Hepatocyte (in vitro differentiated cells): Measurements from ENCODE around the gene SNX21. TPM values are rescaled to one million over a fixed set of nuclear protein-coding genes. Genes with fewer than 3 reads are reported as not detected.

ENCODE experiments used
- DNase-seq: peaks from one replicate; pipeline ENCODE4 v3.0.0-alpha.2; 2016; ENCODE audit warnings: low spot score
- H2AFZ ChIP-seq: fragments of 200-600 bp; sonication (generic); 2 replicates; pipeline ENCODE4 v1.6.0; 2016; ENCODE audit warnings: antibody characterized with exemption, mild to moderate bottlenecking
- H3K27ac ChIP-seq: fragments of 200-600 bp; sonication (generic); 2 replicates; pipeline ENCODE4 v1.5.1; 2016; ENCODE audit warnings: mild to moderate bottlenecking
- H3K27me3 ChIP-seq: fragments of 200-600 bp; sonication (generic); 2 replicates; pipeline ENCODE4 v1.6.1; 2016
- H3K36me3 ChIP-seq: fragments of 200-600 bp; sonication (generic); replicated peaks from 2 replicates; pipeline ENCODE4 v1.5.1; 2016; ENCODE audit warnings: low read depth; ENCODE audit not compliant: insufficient read depth
- H3K4me1 ChIP-seq: fragments of 200-600 bp; sonication (generic); 2 replicates; pipeline ENCODE4 v1.5.1; 2016; ENCODE audit warnings: mild to moderate bottlenecking, moderate library complexity; ENCODE audit not compliant: insufficient read depth
- H3K4me2 ChIP-seq: fragments of 200-600 bp; sonication (generic); 2 replicates; pipeline ENCODE4 v1.6.0; 2016
- H3K4me3 ChIP-seq: fragments of 200-600 bp; sonication (generic); 2 replicates; pipeline ENCODE4 v1.5.1; 2016; ENCODE audit warnings: mild to moderate bottlenecking
- H3K79me2 ChIP-seq: fragments of 200-600 bp; sonication (generic); 2 replicates; pipeline ENCODE4 v1.6.0; 2017; ENCODE audit warnings: mild to moderate bottlenecking
- H3K9me2 ChIP-seq: fragments of 200-600 bp; sonication (generic); replicated peaks from 2 replicates; pipeline ENCODE4 v1.6.0; 2017; ENCODE audit warnings: mild to moderate bottlenecking; ENCODE audit not compliant: insufficient read depth
- H3K9me3 ChIP-seq: fragments of 200-600 bp; sonication (generic); 2 replicates; pipeline ENCODE4 v1.5.1; 2016; ENCODE audit warnings: low read depth, mild to moderate bottlenecking
- H4K20me1 ChIP-seq: fragments of 200-600 bp; sonication (generic); 2 replicates; pipeline ENCODE4 v1.6.0; 2016; ENCODE audit warnings: mild to moderate bottlenecking; ENCODE audit not compliant: insufficient read depth, poor library complexity, severe bottlenecking
- EZH2 ChIP-seq: fragments of 200-600 bp; sonication (generic); IDR thresholded peaks from 2 replicates; pipeline ENCODE4 v1.6.1; 2016; ENCODE audit warnings: antibody characterized with exemption, mild to moderate bottlenecking, borderline replicate concordance
- EZH2phosphoT487 ChIP-seq: fragments of 200-600 bp; sonication (generic); IDR thresholded peaks from one replicate; pipeline ENCODE4 v1.6.1; 2018; ENCODE audit warnings: antibody characterized with exemption, mild to moderate bottlenecking, low read depth, moderate library complexity; ENCODE audit not compliant: unreplicated experiment, severe bottlenecking
- WGBS: methylation state at CpG from one replicate; pipeline ENCODE4 v1.1.6; 2016; ENCODE audit warnings: low lambda C conversion rate; ENCODE audit errors: missing lambda C conversion rate; 5-methylcytosine and 5-hydroxymethylcytosine counted together
- polyA plus RNA-seq: library from polyadenylated mRNA; unstranded; fragments of >200 nt; fragmentation: Nextera tagmentation; extraction: Ambion mirVana; gene quantifications from 2 replicates; pipeline ENCODE4 v1.2.1, GENCODE V29; 2016
- total RNA-seq: library from RNA; depleted of rRNA; stranded (reverse); fragments of >200 nt; gene quantifications from 2 replicates; pipeline ENCODE4 v1.2.3, GENCODE V29; 2014
- TF ChIP-seq, protein P1 (sequence below): fragments of 200-600 bp; sonication (generic); IDR thresholded peaks from 2 replicates; pipeline ENCODE4 v1.5.1; 2016; ENCODE audit warnings: antibody characterized with exemption, mild to moderate bottlenecking; ENCODE audit not compliant: poor library complexity

Gene SNX21
- total and polyA plus RNA-seq, 2 experiments from 2014 or later: 30.0 to 32.1 TPM

DNA sequence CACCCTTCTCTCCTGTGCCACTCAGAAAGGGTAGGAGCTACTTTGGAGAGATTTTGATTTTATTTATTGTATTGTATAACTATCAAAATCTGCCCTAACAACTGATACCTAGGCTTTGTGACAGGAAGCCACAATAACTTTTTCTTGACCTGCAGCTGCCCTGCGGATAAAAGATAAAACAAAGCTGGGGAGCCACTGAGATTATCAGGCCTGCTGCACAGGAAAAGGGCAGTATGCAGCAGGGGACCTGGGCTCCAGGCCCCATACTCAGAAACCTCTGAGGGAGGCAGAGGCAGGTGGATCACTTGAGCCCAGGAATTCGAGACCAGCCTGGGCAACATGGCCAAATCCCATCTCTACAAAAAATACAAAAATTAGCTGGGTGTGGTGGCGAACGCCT lies 980 bp upstream of the SNX21 start:
- H3K27me3 ChIP-seq: no peaks in the 10 kb centered on the region
- H2AFZ ChIP-seq: peak overlapping the region; percentile 87
- H3K4me2 ChIP-seq: no peak overlapping the region
- H3K9me3 ChIP-seq: no peaks in the 10 kb centered on the region
- peaks cover 29% of the 10 kb centered on the region for H3K4me1 ChIP-seq
- no peaks in the 10 kb centered on the region for H3K9me2 ChIP-seq
- H3K36me3 ChIP-seq: no peaks in the 10 kb centered on the region
- TF ChIP-seq EZH2phosphoT487: no peak
- no peak for TF ChIP-seq EZH2
- TF ChIP-seq, protein P1, sequence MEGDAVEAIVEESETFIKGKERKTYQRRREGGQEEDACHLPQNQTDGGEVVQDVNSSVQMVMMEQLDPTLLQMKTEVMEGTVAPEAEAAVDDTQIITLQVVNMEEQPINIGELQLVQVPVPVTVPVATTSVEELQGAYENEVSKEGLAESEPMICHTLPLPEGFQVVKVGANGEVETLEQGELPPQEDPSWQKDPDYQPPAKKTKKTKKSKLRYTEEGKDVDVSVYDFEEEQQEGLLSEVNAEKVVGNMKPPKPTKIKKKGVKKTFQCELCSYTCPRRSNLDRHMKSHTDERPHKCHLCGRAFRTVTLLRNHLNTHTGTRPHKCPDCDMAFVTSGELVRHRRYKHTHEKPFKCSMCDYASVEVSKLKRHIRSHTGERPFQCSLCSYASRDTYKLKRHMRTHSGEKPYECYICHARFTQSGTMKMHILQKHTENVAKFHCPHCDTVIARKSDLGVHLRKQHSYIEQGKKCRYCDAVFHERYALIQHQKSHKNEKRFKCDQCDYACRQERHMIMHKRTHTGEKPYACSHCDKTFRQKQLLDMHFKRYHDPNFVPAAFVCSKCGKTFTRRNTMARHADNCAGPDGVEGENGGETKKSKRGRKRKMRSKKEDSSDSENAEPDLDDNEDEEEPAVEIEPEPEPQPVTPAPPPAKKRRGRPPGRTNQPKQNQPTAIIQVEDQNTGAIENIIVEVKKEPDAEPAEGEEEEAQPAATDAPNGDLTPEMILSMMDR: no peak
- DNase-seq: no peak
- 86% methylated on average over 4 of the region's 4 CpGs for WGBS
- peak overlapping the region; percentile 87 for H3K27ac ChIP-seq
- no peak overlapping the region for H3K4me3 ChIP-seq
- H3K79me2 ChIP-seq: peaks cover 11% of the 10 kb centered on the region
- no peaks in the 10 kb centered on the region for H4K20me1 ChIP-seq

- H3K36me3 ChIP-seq: no peaks in the 10 kb centered on the region
- no peaks in the 10 kb centered on the region for H4K20me1 ChIP-seq
- WGBS: 8% methylated on average over 50 of the region's 71 CpGs
- no peaks in the 10 kb centered on the region for H3K9me2 ChIP-seq
- H3K27ac ChIP-seq: peak overlapping the region; percentile 87
- H3K79me2 ChIP-seq: peaks cover 14% of the 10 kb centered on the region
- H3K4me3 ChIP-seq: peak overlapping the region; percentile 87
- peak overlapping the region; percentile 87 for H2AFZ ChIP-seq
- no peak for TF ChIP-seq EZH2
- TF ChIP-seq EZH2phosphoT487: no peak
- TF ChIP-seq, protein P1: no peak
- peak; percentile 81 for DNase-seq
- H3K9me3 ChIP-seq: no peaks in the 10 kb centered on the region
- no peaks in the 10 kb centered on the region for H3K27me3 ChIP-seq
- H3K4me1 ChIP-seq: peaks cover 29% of the 10 kb centered on the region
- H3K4me2 ChIP-seq: peak overlapping the region; percentile 92
Observed at GRCh38 chr20:45833883-45834796, 541 bp downstream of the SNX21 start.

GRCh38 chr20:45834797-45835161 lies 1.2 kb downstream of the SNX21 start:
- Histone ChIP-seq H3K27ac (peak overlapping the region; percentile 87), H3K4me2 (peak overlapping the region; percentile 92), H2AFZ (no peak overlapping the region), H3K9me2 (no peaks in the 10 kb centered on the region), H3K9me3 (no peaks in the 10 kb centered on the region), H3K36me3 (no peaks in the 10 kb centered on the region), H4K20me1 (no peaks in the 10 kb centered on the region), H3K27me3 (no peaks in the 10 kb centered on the region), H3K4me1 (peaks cover 29% of the 10 kb centered on the region), H3K79me2 (peaks cover 14% of the 10 kb centered on the region), H3K4me3 (peak overlapping the region; percentile 87)
- DNase-seq: no peak
- no peak for TF ChIP-seq EZH2
- no peak for TF ChIP-seq EZH2phosphoT487
- TF ChIP-seq, protein P1: no peak
- 93% methylated on average over 14 of the region's 14 CpGs for WGBS
